Cardiac ventricle fibroblast (primary cell): ENCODE data around the gene GAB3. TPM values are rescaled to one million over a fixed set of nuclear protein-coding genes. Genes with fewer than 3 reads are reported as not detected.

Experiments used
- total RNA-seq: library from RNA; depleted of rRNA; stranded (reverse); fragments of >200 nt; gene quantifications from 2 replicates; pipeline ENCODE4 v1.2.3, GENCODE V29; 2015

GAB3 gene
- 2.9 and 3.4 TPM in 2 replicates for total RNA-seq

GRCh38 chrX:154750301-154751202 lies at the start of gene GAB3:
Gene GAB3, minus strand, starts transcription at chrX:154751077. Its CDS starts 52 bp downstream, at chrX:154751025.

GRCh38 chrX:154762537-154763296 lies 11.8 kb upstream of the GAB3 start, which contains the start of gene DKC1:
Gene DKC1, plus strand, starts transcription at chrX:154762864. Its CDS starts 102 bp downstream, at chrX:154762966.

GRCh38 chrX:154653413-154653812 lies 97.5 kb downstream of the GAB3 start, which contains the start of gene CTAG2:
Gene CTAG2, minus strand, starts transcription at chrX:154653579. Its CDS starts 64 bp downstream, at chrX:154653515.

Other genes starting within 250 kb of the GAB3 start
- gene FAM3A, start 234.8 kb downstream of the GAB3 start, total RNA-seq = 31.1 and 42.8 TPM in 2 replicates
- gene G6PD, start 204.2 kb downstream of the GAB3 start, total RNA-seq = 298 and 337 TPM in 2 replicates
- 12.6 and 16.6 TPM in 2 replicates for gene IKBKG, start 203.5 kb downstream of the GAB3 start, total RNA-seq
- not detected in 2 replicates for gene CTAG1A, start 165.9 kb downstream of the GAB3 start, total RNA-seq
- not detected in 2 replicates for gene CTAG1B, start 131.8 kb downstream of the GAB3 start, total RNA-seq
- gene CTAG2, start 97.5 kb downstream of the GAB3 start, total RNA-seq = not detected in 2 replicates
- gene DKC1, start 11.8 kb upstream of the GAB3 start, total RNA-seq = 21.2 and 25.7 TPM in 2 replicates
- gene MPP1, start 54.4 kb upstream of the GAB3 start, total RNA-seq = 23.8 and 26.8 TPM in 2 replicates
- gene SMIM9, start 83.6 kb upstream of the GAB3 start, total RNA-seq = not detected in 2 replicates
- gene F8A1, start 135.3 kb upstream of the GAB3 start, total RNA-seq = 18.8 and 25.0 TPM in 2 replicates